ENCODE data around the gene CD3D.
"Not testable (repeated sequence)": the region's sequence is repeated elsewhere in the genome, so short reads cannot be mapped to it uniquely, and the experiment has no call there.

The CD3D gene

DNA sequence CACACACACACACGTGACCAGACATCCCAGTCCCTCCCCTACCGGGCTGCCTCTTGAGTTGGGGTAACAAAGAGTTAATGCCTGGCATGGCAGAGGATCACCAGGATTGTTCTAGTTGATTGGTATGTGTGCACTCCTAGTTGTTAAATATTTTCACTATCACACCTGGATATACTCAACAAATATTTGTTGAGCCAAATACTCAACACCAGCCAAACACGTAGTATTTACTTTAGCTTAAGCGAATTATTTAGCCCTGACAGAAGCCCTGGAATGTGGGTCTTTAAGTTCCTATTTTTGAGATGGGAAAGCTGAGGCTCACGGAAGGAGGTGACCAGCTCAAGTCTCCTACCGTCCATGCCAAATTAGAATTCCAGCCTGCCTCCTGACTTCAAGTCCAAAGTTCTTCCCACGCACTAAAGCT lies 27.5 kb downstream of the CD3D start:
- H3K4me3 ChIP-seq (ENCODE audit: low read depth, low read length) = peak overlapping the region; percentile 39
- peaks cover 11% of the 10 kb centered on the region; the same call in 1 of the 2 replicates for H3K27me3 ChIP-seq (ENCODE audit: control insufficient read depth, insufficient read depth, low read length)
- H3K9me3 ChIP-seq (ENCODE audit: control insufficient read depth, insufficient read depth, low read length) = no peaks in the 10 kb centered on the region
- H3K27ac ChIP-seq (ENCODE audit: low read depth, low read length) = peak overlapping the region; percentile 57
- peaks cover 21% of the 10 kb centered on the region for H3K4me1 ChIP-seq (ENCODE audit: control insufficient read depth, insufficient read depth, low read length)
- no peaks in the 10 kb centered on the region for H3K36me3 ChIP-seq (ENCODE audit: control insufficient read depth, insufficient read depth, low read length)
- no peak overlapping the region for H3K9ac ChIP-seq (ENCODE audit: low read depth, low read length)

DNA sequence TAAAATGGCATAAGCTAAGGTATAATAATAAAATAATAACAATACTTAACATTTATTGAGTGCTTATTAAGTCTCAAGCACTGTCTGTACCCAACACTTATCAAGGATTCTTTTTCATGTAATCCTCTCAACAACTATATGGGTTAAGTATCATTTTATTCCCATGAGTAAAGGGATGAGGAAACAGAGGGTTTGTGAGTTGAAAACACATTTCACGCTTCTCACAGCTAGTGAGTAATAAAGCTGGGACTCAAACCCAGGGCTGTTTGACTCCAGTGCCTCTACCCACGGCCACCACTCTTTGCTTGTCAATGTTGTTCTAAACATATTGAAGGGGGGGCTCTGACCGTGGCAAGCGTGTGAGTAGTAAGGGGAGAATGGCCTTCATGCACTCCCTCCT lies 29.3 kb downstream of the CD3D start:
- H3K4me1 ChIP-seq (ENCODE audit: control insufficient read depth, insufficient read depth, low read length) = peaks cover 21% of the 10 kb centered on the region
- H3K9me3 ChIP-seq (ENCODE audit: control insufficient read depth, insufficient read depth, low read length) = no peaks in the 10 kb centered on the region
- H3K36me3 ChIP-seq (ENCODE audit: control insufficient read depth, insufficient read depth, low read length) = no peaks in the 10 kb centered on the region
- no peak overlapping the region for H3K4me3 ChIP-seq (ENCODE audit: low read depth, low read length)
- H3K27ac ChIP-seq (ENCODE audit: low read depth, low read length) = no peak overlapping the region
- peaks cover 11% of the 10 kb centered on the region; the same call in 1 of the 2 replicates for H3K27me3 ChIP-seq (ENCODE audit: control insufficient read depth, insufficient read depth, low read length)
- no peak overlapping the region for H3K9ac ChIP-seq (ENCODE audit: low read depth, low read length)

DNA sequence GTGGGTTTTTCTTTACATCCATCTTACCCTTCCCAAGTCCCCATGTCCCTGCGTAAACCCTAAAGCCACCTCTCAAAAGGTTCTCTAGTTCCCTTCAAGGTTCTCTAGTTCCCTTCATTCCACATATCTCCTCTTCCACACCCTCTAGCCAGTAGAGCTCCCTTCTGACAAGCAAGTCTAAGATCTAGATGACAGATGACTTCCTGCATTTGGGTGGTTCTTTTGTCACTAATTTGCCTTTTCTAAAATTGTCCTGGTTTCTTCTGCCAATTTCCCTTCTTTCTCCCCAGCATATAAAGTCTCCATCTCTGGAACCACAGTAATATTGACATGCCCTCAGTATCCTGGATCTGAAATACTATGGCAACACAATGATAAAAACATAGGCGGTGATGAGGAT lies 30.2 kb downstream of the CD3D start:
- peaks cover 21% of the 10 kb centered on the region for H3K4me1 ChIP-seq (ENCODE audit: control insufficient read depth, insufficient read depth, low read length)
- H3K9ac ChIP-seq (ENCODE audit: low read depth, low read length) = no peak overlapping the region

DNA sequence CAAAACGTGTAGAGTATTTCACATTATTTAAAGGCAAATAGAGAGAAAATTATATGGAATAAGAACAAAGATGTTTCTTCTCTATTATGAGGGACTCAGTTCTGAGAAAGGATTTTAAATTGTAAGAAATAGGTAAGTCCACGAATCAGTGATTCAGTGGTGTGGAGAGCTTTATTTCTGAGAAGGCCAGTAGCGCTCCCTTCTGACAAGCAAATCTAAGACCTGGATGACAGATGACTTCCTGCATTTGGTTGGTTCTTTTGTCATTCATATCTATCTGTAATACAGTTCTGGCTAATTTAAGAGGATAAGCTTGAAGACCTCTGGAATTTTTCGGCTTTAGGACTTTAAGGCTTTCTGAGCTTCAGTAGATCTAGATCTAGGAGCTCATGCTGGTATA lies 31.0 kb downstream of the CD3D start:
- no peaks in the 10 kb centered on the region for H3K36me3 ChIP-seq (ENCODE audit: control insufficient read depth, insufficient read depth, low read length)
- no peaks in the 10 kb centered on the region for H3K9me3 ChIP-seq (ENCODE audit: control insufficient read depth, insufficient read depth, low read length)
- H3K27me3 ChIP-seq (ENCODE audit: control insufficient read depth, insufficient read depth, low read length) = 0 out of 2 replicates have a peak, but pooled peaks cover 5% of the 10 kb centered on the region
- no peak overlapping the region for H3K9ac ChIP-seq (ENCODE audit: low read depth, low read length)
- H3K4me1 ChIP-seq (ENCODE audit: control insufficient read depth, insufficient read depth, low read length) = peaks cover 15% of the 10 kb centered on the region
- no peak overlapping the region for H3K27ac ChIP-seq (ENCODE audit: low read depth, low read length)
- H3K4me3 ChIP-seq (ENCODE audit: low read depth, low read length) = no peak overlapping the region

More for the DNA sequence above, 30.2 kb downstream of the CD3D start:
- no peak overlapping the region for H3K4me3 ChIP-seq (ENCODE audit: low read depth, low read length)
- H3K27me3 ChIP-seq (ENCODE audit: control insufficient read depth, insufficient read depth, low read length) = peaks cover 11% of the 10 kb centered on the region; the same call in 1 of the 2 replicates
- H3K36me3 ChIP-seq (ENCODE audit: control insufficient read depth, insufficient read depth, low read length) = no peaks in the 10 kb centered on the region
- H3K9me3 ChIP-seq (ENCODE audit: control insufficient read depth, insufficient read depth, low read length) = no peaks in the 10 kb centered on the region
- H3K27ac ChIP-seq (ENCODE audit: low read depth, low read length) = no peak overlapping the region

DNA sequence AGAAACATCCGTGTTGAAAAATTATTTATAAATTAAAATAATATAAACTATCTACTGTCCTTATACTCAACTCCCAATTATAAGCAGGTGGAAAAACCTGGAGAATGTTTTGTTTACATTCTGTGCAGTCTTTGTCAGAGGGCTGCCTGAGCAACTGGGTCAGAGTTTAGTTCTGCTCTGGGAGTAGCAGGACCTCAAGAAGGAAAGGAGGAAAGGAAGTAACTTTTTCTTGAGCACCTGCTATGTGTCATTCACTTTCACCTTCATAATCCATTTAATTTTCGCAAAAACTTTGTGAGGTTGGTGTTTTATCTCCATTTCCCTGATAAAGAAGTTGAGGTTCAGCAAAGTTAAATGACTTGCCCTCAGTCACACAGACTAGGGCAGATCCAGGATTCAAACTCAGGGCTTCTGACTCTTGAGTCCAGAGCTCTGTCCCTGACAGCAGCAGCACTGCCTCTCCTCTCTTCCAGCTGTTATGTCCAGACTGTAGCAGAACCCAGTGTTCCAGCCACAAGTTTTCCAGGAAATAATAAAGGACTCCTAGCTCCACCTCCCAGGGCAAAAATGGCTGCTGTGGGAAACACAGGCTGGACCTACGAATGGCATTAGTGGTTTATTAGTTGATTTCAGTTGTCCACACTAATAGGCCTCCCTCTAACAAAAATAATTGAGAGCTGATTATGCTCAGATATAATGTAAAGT lies 31.6 kb downstream of the CD3D start:
- Histone ChIP-seq H3K4me1 (ENCODE audit: control insufficient read depth, insufficient read depth, low read length) (peaks cover 10% of the 10 kb centered on the region), H3K9me3 (ENCODE audit: control insufficient read depth, insufficient read depth, low read length) (no peaks in the 10 kb centered on the region), H3K27ac (ENCODE audit: low read depth, low read length) (no peak overlapping the region), H3K27me3 (ENCODE audit: control insufficient read depth, insufficient read depth, low read length) (no peaks in the 10 kb centered on the region; the same call in 1 of the 2 replicates), H3K9ac (ENCODE audit: low read depth, low read length) (no peak overlapping the region), H3K4me3 (ENCODE audit: low read depth, low read length) (no peak overlapping the region), H3K36me3 (ENCODE audit: control insufficient read depth, insufficient read depth, low read length) (no peaks in the 10 kb centered on the region)

DNA sequence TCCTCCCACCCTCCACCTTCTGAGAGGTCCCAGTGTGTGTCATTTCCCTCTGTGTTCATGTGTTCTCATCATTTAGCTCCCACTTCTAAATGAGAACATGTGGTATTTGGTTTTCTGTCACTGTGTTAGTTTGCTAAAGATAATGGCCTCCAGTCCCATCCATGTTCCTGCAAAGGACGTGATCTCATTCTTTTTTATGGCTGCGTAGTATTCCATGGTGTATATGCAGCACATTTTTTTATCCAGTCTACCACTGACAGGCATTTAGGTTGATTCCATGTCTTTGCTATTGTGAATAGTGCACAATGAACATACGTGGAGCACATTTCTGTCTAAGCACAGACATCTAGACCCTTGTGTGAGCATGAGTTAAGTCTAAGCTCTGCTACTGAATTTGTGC lies 32.2 kb downstream of the CD3D start:
- H3K9ac ChIP-seq (ENCODE audit: low read depth, low read length) = no peak overlapping the region
- peaks cover 5% of the 10 kb centered on the region for H3K4me1 ChIP-seq (ENCODE audit: control insufficient read depth, insufficient read depth, low read length)
- no peaks in the 10 kb centered on the region for H3K36me3 ChIP-seq (ENCODE audit: control insufficient read depth, insufficient read depth, low read length)
- H3K4me3 ChIP-seq (ENCODE audit: low read depth, low read length) = no peak overlapping the region
- H3K27ac ChIP-seq (ENCODE audit: low read depth, low read length) = no peak overlapping the region
- no peaks in the 10 kb centered on the region; the same call in 1 of the 2 replicates for H3K27me3 ChIP-seq (ENCODE audit: control insufficient read depth, insufficient read depth, low read length)
- H3K9me3 ChIP-seq (ENCODE audit: control insufficient read depth, insufficient read depth, low read length) = no peaks in the 10 kb centered on the region

DNA sequence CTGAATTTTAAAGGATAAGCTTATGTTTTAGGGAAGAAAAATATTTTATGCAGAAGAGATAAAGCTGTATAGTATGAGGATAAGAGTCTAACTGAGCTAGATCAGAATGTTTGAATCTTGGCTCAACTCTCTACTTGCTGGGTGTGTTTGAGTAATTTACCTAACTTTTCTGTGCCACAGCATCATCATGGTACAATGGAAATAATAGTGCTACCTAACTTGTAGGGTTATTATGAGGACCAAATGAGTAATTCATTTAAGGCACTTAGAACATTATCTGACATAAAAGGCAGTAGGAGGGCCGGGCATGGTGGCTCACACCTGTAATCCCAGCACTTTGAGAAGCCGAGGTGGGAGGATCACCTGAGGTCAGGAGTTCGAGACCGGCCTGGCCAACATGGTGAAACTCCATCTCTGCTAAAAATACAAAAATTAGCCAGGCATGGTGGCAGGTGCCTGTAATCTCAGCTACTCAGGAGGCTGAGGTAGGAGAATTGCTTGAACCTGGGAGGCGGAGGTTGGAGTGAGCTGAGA lies 33.4 kb downstream of the CD3D start:
- not testable (repeated sequence) for H3K27ac ChIP-seq (ENCODE audit: low read depth, low read length); H3K27me3 ChIP-seq (ENCODE audit: control insufficient read depth, insufficient read depth, low read length); H3K9me3 ChIP-seq (ENCODE audit: control insufficient read depth, insufficient read depth, low read length); H3K9ac ChIP-seq (ENCODE audit: low read depth, low read length); H3K4me1 ChIP-seq (ENCODE audit: control insufficient read depth, insufficient read depth, low read length); H3K4me3 ChIP-seq (ENCODE audit: low read depth, low read length); H3K36me3 ChIP-seq (ENCODE audit: control insufficient read depth, insufficient read depth, low read length)

DNA sequence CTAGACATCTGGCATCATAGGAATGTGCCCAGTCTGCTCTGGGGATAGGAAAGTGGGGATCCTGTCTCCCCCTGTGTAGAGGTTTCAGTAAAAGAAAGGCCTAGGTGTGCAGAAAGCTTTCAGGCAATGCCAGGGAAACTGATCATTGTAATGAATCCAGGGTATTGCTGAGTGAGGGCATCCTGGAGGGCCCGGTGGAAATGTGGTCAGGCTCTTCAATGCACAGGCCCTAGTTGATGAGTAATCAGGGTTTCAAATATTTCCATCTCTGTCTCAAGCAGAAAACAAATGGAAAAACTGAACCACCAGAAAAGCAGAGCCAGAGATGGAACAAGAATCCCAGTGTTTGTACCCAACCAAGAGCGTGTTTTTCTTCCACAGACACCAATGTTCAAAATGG lies 35.9 kb downstream of the CD3D start:
- Histone ChIP-seq H3K4me3 (ENCODE audit: low read depth, low read length) (no peak overlapping the region), H3K27me3 (ENCODE audit: control insufficient read depth, insufficient read depth, low read length) (no peaks in the 10 kb centered on the region; the same call in 1 of the 2 replicates), H3K36me3 (ENCODE audit: control insufficient read depth, insufficient read depth, low read length) (no peaks in the 10 kb centered on the region), H3K4me1 (ENCODE audit: control insufficient read depth, insufficient read depth, low read length) (no peaks in the 10 kb centered on the region), H3K9ac (ENCODE audit: low read depth, low read length) (no peak overlapping the region), H3K27ac (ENCODE audit: low read depth, low read length) (no peak overlapping the region), H3K9me3 (ENCODE audit: control insufficient read depth, insufficient read depth, low read length) (no peaks in the 10 kb centered on the region)

DNA sequence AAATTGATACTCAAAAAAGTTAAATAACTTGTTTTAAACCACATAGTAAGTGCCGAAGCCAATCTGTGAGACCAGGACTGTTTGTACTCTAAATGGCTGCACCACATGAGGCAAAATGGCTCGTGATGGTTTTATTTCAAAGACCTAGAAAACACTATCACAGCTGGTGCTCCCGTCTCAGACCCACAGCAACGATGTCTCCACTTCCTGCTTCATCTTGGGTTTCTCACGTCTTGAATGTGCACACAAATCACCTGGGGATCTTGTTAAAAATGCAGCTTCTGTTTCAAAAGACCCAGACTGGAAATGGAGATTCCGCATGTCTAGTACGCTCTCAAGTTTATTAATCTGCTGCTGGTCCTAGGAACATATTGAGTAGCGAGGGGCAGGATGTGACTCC lies 36.8 kb downstream of the CD3D start:
- Histone ChIP-seq H3K27me3 (ENCODE audit: control insufficient read depth, insufficient read depth, low read length) (no peaks in the 10 kb centered on the region; the same call in 1 of the 2 replicates), H3K4me3 (ENCODE audit: low read depth, low read length) (no peak overlapping the region), H3K27ac (ENCODE audit: low read depth, low read length) (no peak overlapping the region), H3K9ac (ENCODE audit: low read depth, low read length) (no peak overlapping the region), H3K9me3 (ENCODE audit: control insufficient read depth, insufficient read depth, low read length) (no peaks in the 10 kb centered on the region), H3K36me3 (ENCODE audit: control insufficient read depth, insufficient read depth, low read length) (no peaks in the 10 kb centered on the region), H3K4me1 (ENCODE audit: control insufficient read depth, insufficient read depth, low read length) (no peaks in the 10 kb centered on the region)

DNA sequence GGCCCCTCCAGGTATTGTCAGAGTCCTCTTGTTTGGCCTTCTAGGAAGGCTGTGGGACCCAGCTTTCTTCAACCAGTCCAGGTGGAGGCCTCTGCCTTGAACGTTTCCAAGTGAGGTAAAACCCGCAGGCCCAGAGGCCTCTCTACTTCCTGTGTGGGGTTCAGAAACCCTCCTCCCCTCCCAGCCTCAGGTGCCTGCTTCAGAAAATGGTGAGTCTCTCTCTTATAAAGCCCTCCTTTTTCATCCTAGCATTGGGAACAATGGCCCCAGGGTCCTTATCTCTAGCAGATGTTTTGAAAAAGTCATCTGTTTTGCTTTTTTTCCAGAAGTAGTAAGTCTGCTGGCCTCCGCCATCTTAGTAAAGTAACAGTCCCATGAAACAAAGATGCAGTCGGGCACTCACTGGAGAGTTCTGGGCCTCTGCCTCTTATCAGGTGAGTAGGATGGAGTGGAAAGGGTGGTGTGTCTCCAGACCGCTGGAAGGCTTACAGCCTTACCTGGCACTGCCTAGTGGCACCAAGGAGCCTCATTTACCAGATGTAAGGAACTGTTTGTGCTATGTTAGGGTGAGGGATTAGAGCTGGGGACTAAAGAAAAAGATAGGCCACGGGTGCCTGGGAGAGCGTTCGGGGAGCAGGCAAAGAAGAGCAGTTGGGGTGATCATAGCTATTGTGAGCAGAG lies 37.8 kb downstream of the CD3D start, which contains the start of gene CD3E:
TSS of gene CD3E (plus strand) at position 163 of the 681 bp plus-strand sequence. CDS start at position 386, 223 bp downstream.
- Histone ChIP-seq H3K9me3 (ENCODE audit: control insufficient read depth, insufficient read depth, low read length) (no peaks in the 10 kb centered on the region), H3K27me3 (ENCODE audit: control insufficient read depth, insufficient read depth, low read length) (no peaks in the 10 kb centered on the region; the same call in 1 of the 2 replicates), H3K4me1 (ENCODE audit: control insufficient read depth, insufficient read depth, low read length) (no peaks in the 10 kb centered on the region), H3K36me3 (ENCODE audit: control insufficient read depth, insufficient read depth, low read length) (no peaks in the 10 kb centered on the region), H3K4me3 (ENCODE audit: low read depth, low read length) (no peak within 1 kb of the TSS), H3K9ac (ENCODE audit: low read depth, low read length) (no peak within 1 kb of the TSS), H3K27ac (ENCODE audit: low read depth, low read length) (no peak within 1 kb of the TSS)

DNA sequence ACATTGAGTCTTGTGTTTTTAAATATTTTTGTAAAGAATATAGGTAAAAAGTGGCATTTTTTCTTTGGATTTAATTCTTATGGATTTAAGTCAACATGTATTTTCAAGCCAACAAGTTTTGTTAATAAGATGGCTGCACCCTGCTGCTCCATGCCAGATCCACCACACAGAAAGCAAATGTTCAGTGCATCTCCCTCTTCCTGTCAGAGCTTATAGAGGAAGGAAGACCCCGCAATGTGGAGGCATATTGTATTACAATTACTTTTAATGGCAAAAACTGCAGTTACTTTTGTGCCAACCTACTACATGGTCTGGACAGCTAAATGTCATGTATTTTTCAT lies 38.3 kb downstream of the CD3D start:
- H3K4me3 ChIP-seq (ENCODE audit: low read depth, low read length) = no peak overlapping the region
- no peaks in the 10 kb centered on the region; the same call in 1 of the 2 replicates for H3K27me3 ChIP-seq (ENCODE audit: control insufficient read depth, insufficient read depth, low read length)
- H3K4me1 ChIP-seq (ENCODE audit: control insufficient read depth, insufficient read depth, low read length) = no peaks in the 10 kb centered on the region
- no peaks in the 10 kb centered on the region for H3K9me3 ChIP-seq (ENCODE audit: control insufficient read depth, insufficient read depth, low read length)
- no peak overlapping the region for H3K9ac ChIP-seq (ENCODE audit: low read depth, low read length)
- no peak overlapping the region for H3K27ac ChIP-seq (ENCODE audit: low read depth, low read length)
- no peaks in the 10 kb centered on the region for H3K36me3 ChIP-seq (ENCODE audit: control insufficient read depth, insufficient read depth, low read length)

Measured in HUES48 (cell line).